Bronchial epithelial cell (primary cell): Measurements from ENCODE around the gene GNAI3. TPM values are rescaled to one million over a fixed set of nuclear protein-coding genes. Genes with fewer than 3 reads are reported as not detected.

Experiments used
- DNase-seq: peaks from one replicate; pipeline ENCODE4 v3.0.0-alpha.2; 2010; ENCODE audit warnings: low read depth
- FAIRE-seq: peaks from 2 replicates; lab custom pipeline; 2011; peaks lifted over from hg19 to GRCh38; lab: Jason Lieb, UNC
- H3K27me3 ChIP-seq: 2 replicates; pipeline ENCODE4 v1.5.1; 2011; ENCODE audit warnings: low read length; ENCODE audit not compliant: control insufficient read depth, insufficient read depth
- H3K36me3 ChIP-seq: 2 replicates; pipeline ENCODE4 v1.5.1; 2011; ENCODE audit warnings: low read length; ENCODE audit not compliant: control insufficient read depth, insufficient read depth
- H3K4me3 ChIP-seq: 2 replicates; pipeline ENCODE4 v1.5.1; 2011; ENCODE audit warnings: mild to moderate bottlenecking, low read depth, low read length, control low read depth
- total RNA-seq: library from RNA; depleted of rRNA; stranded (reverse); fragments of >200 nt; gene quantifications from 2 replicates; pipeline ENCODE4 v1.2.1, GENCODE V29; 2014
- TF ChIP-seq, protein P1 (sequence below): IDR thresholded peaks from 2 replicates; pipeline ENCODE4 v1.5.1; 2011; ENCODE audit warnings: mild to moderate bottlenecking, moderate library complexity, low read length, control low read depth, inconsistent platforms; ENCODE audit not compliant: insufficient read depth, severe bottlenecking

The GNAI3 gene
- total RNA-seq, 1 donor from 2014 or later, result 18.7 TPM

- TF ChIP-seq, protein P1, sequence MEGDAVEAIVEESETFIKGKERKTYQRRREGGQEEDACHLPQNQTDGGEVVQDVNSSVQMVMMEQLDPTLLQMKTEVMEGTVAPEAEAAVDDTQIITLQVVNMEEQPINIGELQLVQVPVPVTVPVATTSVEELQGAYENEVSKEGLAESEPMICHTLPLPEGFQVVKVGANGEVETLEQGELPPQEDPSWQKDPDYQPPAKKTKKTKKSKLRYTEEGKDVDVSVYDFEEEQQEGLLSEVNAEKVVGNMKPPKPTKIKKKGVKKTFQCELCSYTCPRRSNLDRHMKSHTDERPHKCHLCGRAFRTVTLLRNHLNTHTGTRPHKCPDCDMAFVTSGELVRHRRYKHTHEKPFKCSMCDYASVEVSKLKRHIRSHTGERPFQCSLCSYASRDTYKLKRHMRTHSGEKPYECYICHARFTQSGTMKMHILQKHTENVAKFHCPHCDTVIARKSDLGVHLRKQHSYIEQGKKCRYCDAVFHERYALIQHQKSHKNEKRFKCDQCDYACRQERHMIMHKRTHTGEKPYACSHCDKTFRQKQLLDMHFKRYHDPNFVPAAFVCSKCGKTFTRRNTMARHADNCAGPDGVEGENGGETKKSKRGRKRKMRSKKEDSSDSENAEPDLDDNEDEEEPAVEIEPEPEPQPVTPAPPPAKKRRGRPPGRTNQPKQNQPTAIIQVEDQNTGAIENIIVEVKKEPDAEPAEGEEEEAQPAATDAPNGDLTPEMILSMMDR, result no peak
- H3K4me3 ChIP-seq, result no peak overlapping the region
- H3K36me3 ChIP-seq, result peaks cover 8% of the 10 kb centered on the region
- DNase-seq, result no peak
- FAIRE-seq, result no peak
- no peaks in the 10 kb centered on the region for H3K27me3 ChIP-seq
Measured at GRCh38 chr1:109622137-109622892, 73.9 kb downstream of the GNAI3 start.

DNA sequence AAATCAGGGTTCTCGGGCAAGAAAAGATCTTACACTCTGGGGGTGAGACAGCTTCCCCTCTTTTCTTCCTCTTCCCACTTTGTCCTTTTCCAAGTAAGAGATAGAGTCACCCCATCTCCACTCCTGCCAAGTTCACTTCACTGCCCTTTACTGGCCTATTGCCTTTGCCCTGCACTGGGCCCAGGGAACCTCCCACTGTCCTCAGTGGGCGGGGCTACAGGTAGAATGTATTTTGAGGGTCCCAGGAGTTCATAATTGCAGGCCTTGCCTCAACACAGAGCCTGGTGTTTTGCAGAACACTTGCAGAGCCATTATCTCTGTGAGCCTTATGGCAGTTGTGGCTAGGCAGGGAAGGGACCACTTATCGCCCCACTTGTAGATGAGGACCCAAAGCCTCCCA, 74.5 kb downstream of the GNAI3 start:
- Histone ChIP-seq H3K4me3 (no peak overlapping the region), H3K27me3 (no peaks in the 10 kb centered on the region), H3K36me3 (peaks cover 9% of the 10 kb centered on the region)
- DNase-seq (no peak), FAIRE-seq (no peak)
- TF ChIP-seq, protein P1, result no peak

DNA sequence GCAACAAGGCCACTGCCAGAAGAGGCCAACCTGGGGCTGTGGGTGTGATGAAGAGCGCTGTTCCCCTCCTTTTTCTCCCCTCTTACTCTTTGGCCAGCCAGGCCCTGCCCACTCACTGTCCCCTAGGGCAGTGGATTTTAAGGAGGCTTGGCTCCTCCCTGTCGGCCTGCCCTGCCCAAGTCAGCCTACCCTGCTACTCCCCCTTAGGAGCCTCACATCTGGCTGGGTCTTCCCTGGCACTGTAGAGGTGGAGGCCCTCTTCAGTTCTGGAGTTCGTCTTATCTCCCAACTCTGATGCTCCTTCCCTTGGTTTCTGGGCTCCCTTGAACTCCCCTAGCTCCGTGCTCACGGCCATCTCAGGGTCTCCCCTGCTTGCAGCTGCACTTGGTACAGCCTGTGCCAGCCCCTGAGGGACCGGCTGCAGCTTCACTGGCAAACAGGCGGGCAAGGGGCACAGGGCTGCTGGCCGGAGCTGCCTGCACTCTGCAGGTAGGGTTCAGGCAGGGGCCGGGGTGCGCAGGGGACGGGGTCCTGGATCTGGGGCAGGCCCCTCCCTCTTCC, 75.3 kb downstream of the GNAI3 start:
- TF ChIP-seq, protein P1, result no peak
- peaks cover 11% of the 10 kb centered on the region for H3K36me3 ChIP-seq
- no peaks in the 10 kb centered on the region for H3K27me3 ChIP-seq
- DNase-seq (no peak), FAIRE-seq (no peak)
- H3K4me3 ChIP-seq, result no peak overlapping the region

- TF ChIP-seq, protein P1, result no peak
- no peak overlapping the region for H3K4me3 ChIP-seq
- no peaks in the 10 kb centered on the region for H3K27me3 ChIP-seq
- peaks cover 14% of the 10 kb centered on the region for H3K36me3 ChIP-seq
- no peak for DNase-seq
- FAIRE-seq, result no peak
Measured at GRCh38 chr1:109624201-109625010, 76.0 kb downstream of the GNAI3 start.

DNA sequence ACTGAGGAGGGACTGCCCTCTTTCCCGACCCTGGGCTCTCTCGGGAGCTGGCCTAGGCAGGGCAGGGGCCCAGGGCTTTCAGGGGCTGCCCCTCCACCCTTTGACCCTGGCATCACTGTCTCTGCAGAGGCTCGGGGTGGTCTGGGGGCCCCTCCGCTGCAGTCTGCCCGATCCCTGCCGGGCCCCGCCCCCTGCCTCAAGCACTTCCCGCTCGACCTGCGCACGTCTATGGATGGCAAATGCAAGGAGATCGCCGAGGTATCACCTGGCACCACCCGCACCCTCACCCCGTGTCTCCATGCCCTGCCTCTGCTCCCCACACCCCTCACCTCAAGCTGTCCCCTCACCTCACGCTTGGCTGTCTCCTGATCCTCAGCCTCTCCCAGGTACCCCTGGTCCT, 76.8 kb downstream of the GNAI3 start:
- no peaks in the 10 kb centered on the region for H3K27me3 ChIP-seq
- DNase-seq (no peak), FAIRE-seq (no peak)
- no peak overlapping the region for H3K4me3 ChIP-seq
- peaks cover 19% of the 10 kb centered on the region for H3K36me3 ChIP-seq
- TF ChIP-seq, protein P1, result no peak
